HG02763 (cell line): ENCODE data around the gene IFNAR1.
A peak's percentile ranks its signal among the peaks of the same experiment; 100 is the strongest.
"Not testable (repeated sequence)": the region's sequence is repeated elsewhere in the genome, so short reads cannot be mapped to it uniquely, and the experiment has no call there.

Experiments used
- ATAC-seq: cut with Tn5 transposase; IDR thresholded peaks from one replicate; pipeline ENCODE4 v1.9.1; 2021; ENCODE audit warnings: mild to moderate bottlenecking, moderate library complexity; ENCODE audit not compliant: unreplicated experiment

Gene IFNAR1

GRCh38 chr21:33339135-33339534, 14.4 kb downstream of the IFNAR1 start:
- no peak for ATAC-seq

- no peak for ATAC-seq
Measured at GRCh38 chr21:33339918-33340317, 15.1 kb downstream of the IFNAR1 start.

- no peak for ATAC-seq
Measured at GRCh38 chr21:33345751-33346238, 21.0 kb downstream of the IFNAR1 start.

- no peak for ATAC-seq
Measured at GRCh38 chr21:33348706-33349105, 23.9 kb downstream of the IFNAR1 start.

GRCh38 chr21:33350676-33351075, 25.9 kb downstream of the IFNAR1 start:
- ATAC-seq: no peak

GRCh38 chr21:33355355-33355754, 30.6 kb downstream of the IFNAR1 start:
- ATAC-seq: no peak

GRCh38 chr21:33355996-33356395, 31.2 kb downstream of the IFNAR1 start:
- ATAC-seq: no peak

GRCh38 chr21:33357177-33357576, 32.4 kb downstream of the IFNAR1 start:
- no peak for ATAC-seq

GRCh38 chr21:33359446-33359845, 34.7 kb downstream of the IFNAR1 start:
- ATAC-seq: no peak

GRCh38 chr21:33360281-33360680, 35.5 kb downstream of the IFNAR1 start:
- no peak for ATAC-seq

- ATAC-seq: peak; percentile 84
Measured at GRCh38 chr21:33360881-33361602, 36.3 kb downstream of the IFNAR1 start.

GRCh38 chr21:33362044-33362555, 37.3 kb downstream of the IFNAR1 start:
- no peak for ATAC-seq

- not testable (repeated sequence) for ATAC-seq
Measured at GRCh38 chr21:33363911-33364609, 39.3 kb downstream of the IFNAR1 start.

GRCh38 chr21:33364830-33365229, 40.1 kb downstream of the IFNAR1 start:
- ATAC-seq: no peak

GRCh38 chr21:33367309-33367973, 42.7 kb downstream of the IFNAR1 start:
- ATAC-seq: no peak

- no peak for ATAC-seq
Measured at GRCh38 chr21:33368124-33368523, 43.4 kb downstream of the IFNAR1 start.

GRCh38 chr21:33368576-33368975, 43.8 kb downstream of the IFNAR1 start:
- ATAC-seq: no peak

GRCh38 chr21:33369586-33369985, 44.8 kb downstream of the IFNAR1 start:
- no peak for ATAC-seq

GRCh38 chr21:33370305-33370704, 45.5 kb downstream of the IFNAR1 start:
- ATAC-seq: no peak

GRCh38 chr21:33371366-33371765, 46.6 kb downstream of the IFNAR1 start:
- no peak for ATAC-seq

GRCh38 chr21:33372582-33372981, 47.8 kb downstream of the IFNAR1 start:
- no peak for ATAC-seq

GRCh38 chr21:33373451-33373850, 48.7 kb downstream of the IFNAR1 start:
- no peak for ATAC-seq
